Hepatocyte (in vitro differentiated cells): ENCODE results near the gene WT1. TPM values are rescaled to one million over a fixed set of nuclear protein-coding genes. Genes with fewer than 3 reads are reported as not detected.
A peak's percentile ranks its signal among the peaks of the same experiment; 100 is the strongest.

Experiments used
- DNase-seq: peaks from one replicate; pipeline ENCODE4 v3.0.0-alpha.2; 2016; ENCODE audit warnings: low spot score
- H2AFZ ChIP-seq: fragments of 200-600 bp; sonication (generic); 2 replicates; pipeline ENCODE4 v1.6.0; 2016; ENCODE audit warnings: antibody characterized with exemption, mild to moderate bottlenecking
- H3K27ac ChIP-seq: fragments of 200-600 bp; sonication (generic); 2 replicates; pipeline ENCODE4 v1.5.1; 2016; ENCODE audit warnings: mild to moderate bottlenecking
- H3K27me3 ChIP-seq: fragments of 200-600 bp; sonication (generic); 2 replicates; pipeline ENCODE4 v1.6.1; 2016
- H3K36me3 ChIP-seq: fragments of 200-600 bp; sonication (generic); replicated peaks from 2 replicates; pipeline ENCODE4 v1.5.1; 2016; ENCODE audit warnings: low read depth; ENCODE audit not compliant: insufficient read depth
- H3K4me1 ChIP-seq: fragments of 200-600 bp; sonication (generic); 2 replicates; pipeline ENCODE4 v1.5.1; 2016; ENCODE audit warnings: mild to moderate bottlenecking, moderate library complexity; ENCODE audit not compliant: insufficient read depth
- H3K4me2 ChIP-seq: fragments of 200-600 bp; sonication (generic); 2 replicates; pipeline ENCODE4 v1.6.0; 2016
- H3K4me3 ChIP-seq: fragments of 200-600 bp; sonication (generic); 2 replicates; pipeline ENCODE4 v1.5.1; 2016; ENCODE audit warnings: mild to moderate bottlenecking
- H3K79me2 ChIP-seq: fragments of 200-600 bp; sonication (generic); 2 replicates; pipeline ENCODE4 v1.6.0; 2017; ENCODE audit warnings: mild to moderate bottlenecking
- H3K9me2 ChIP-seq: fragments of 200-600 bp; sonication (generic); replicated peaks from 2 replicates; pipeline ENCODE4 v1.6.0; 2017; ENCODE audit warnings: mild to moderate bottlenecking; ENCODE audit not compliant: insufficient read depth
- H3K9me3 ChIP-seq: fragments of 200-600 bp; sonication (generic); 2 replicates; pipeline ENCODE4 v1.5.1; 2016; ENCODE audit warnings: low read depth, mild to moderate bottlenecking
- H4K20me1 ChIP-seq: fragments of 200-600 bp; sonication (generic); 2 replicates; pipeline ENCODE4 v1.6.0; 2016; ENCODE audit warnings: mild to moderate bottlenecking; ENCODE audit not compliant: insufficient read depth, poor library complexity, severe bottlenecking
- CTCF ChIP-seq: fragments of 200-600 bp; sonication (generic); IDR thresholded peaks from 2 replicates; pipeline ENCODE4 v1.5.1; 2016; ENCODE audit warnings: antibody characterized with exemption, mild to moderate bottlenecking; ENCODE audit not compliant: poor library complexity
- EZH2 ChIP-seq: fragments of 200-600 bp; sonication (generic); IDR thresholded peaks from 2 replicates; pipeline ENCODE4 v1.6.1; 2016; ENCODE audit warnings: antibody characterized with exemption, mild to moderate bottlenecking, borderline replicate concordance
- EZH2phosphoT487 ChIP-seq: fragments of 200-600 bp; sonication (generic); IDR thresholded peaks from one replicate; pipeline ENCODE4 v1.6.1; 2018; ENCODE audit warnings: antibody characterized with exemption, mild to moderate bottlenecking, low read depth, moderate library complexity; ENCODE audit not compliant: unreplicated experiment, severe bottlenecking
- WGBS: methylation state at CpG from one replicate; pipeline ENCODE4 v1.1.6; 2016; ENCODE audit warnings: low lambda C conversion rate; ENCODE audit errors: missing lambda C conversion rate; 5-methylcytosine and 5-hydroxymethylcytosine counted together
- polyA plus RNA-seq: library from polyadenylated mRNA; unstranded; fragments of >200 nt; fragmentation: Nextera tagmentation; extraction: Ambion mirVana; gene quantifications from 2 replicates; pipeline ENCODE4 v1.2.1, GENCODE V29; 2016
- total RNA-seq: library from RNA; depleted of rRNA; stranded (reverse); fragments of >200 nt; gene quantifications from 2 replicates; pipeline ENCODE4 v1.2.3, GENCODE V29; 2014

The WT1 gene
- total and polyA plus RNA-seq, 2 experiments from 2014 or later, result 0.37 to 0.47 TPM

GRCh38 chr11:32400196-32400595 lies 35.1 kb downstream of the WT1 start:
- Histone ChIP-seq H3K4me3 (no peak overlapping the region), H4K20me1 (no peaks in the 10 kb centered on the region), H3K9me3 (no peaks in the 10 kb centered on the region), H3K79me2 (no peaks in the 10 kb centered on the region), H3K4me1 (no peaks in the 10 kb centered on the region), H3K9me2 (no peaks in the 10 kb centered on the region), H3K27me3 (peaks cover 9% of the 10 kb centered on the region), H2AFZ (no peak overlapping the region), H3K36me3 (no peaks in the 10 kb centered on the region), H3K27ac (no peak overlapping the region), H3K4me2 (peak overlapping the region; percentile 41)
- TF ChIP-seq CTCF (no peak), EZH2 (no peak), EZH2phosphoT487 (no peak)
- peak; percentile 43 for DNase-seq
- WGBS, result 35% methylated on average over 16 of the region's 16 CpGs

GRCh38 chr11:32396991-32397390 lies 38.3 kb downstream of the WT1 start:
- H3K79me2 ChIP-seq, result no peaks in the 10 kb centered on the region
- H3K4me3 ChIP-seq, result no peak overlapping the region
- 77% methylated on average over 4 of the region's 4 CpGs for WGBS
- no peak for DNase-seq
- no peaks in the 10 kb centered on the region for H3K9me2 ChIP-seq
- no peak overlapping the region for H2AFZ ChIP-seq
- H3K27me3 ChIP-seq, result peaks cover 8% of the 10 kb centered on the region
- no peaks in the 10 kb centered on the region for H3K4me1 ChIP-seq
- no peak overlapping the region for H3K27ac ChIP-seq
- H3K36me3 ChIP-seq, result no peaks in the 10 kb centered on the region
- TF ChIP-seq EZH2 (no peak), CTCF (no peak), EZH2phosphoT487 (no peak)
- no peak overlapping the region for H3K4me2 ChIP-seq
- no peaks in the 10 kb centered on the region for H4K20me1 ChIP-seq
- H3K9me3 ChIP-seq, result no peaks in the 10 kb centered on the region

GRCh38 chr11:32396331-32396730 lies 39.0 kb downstream of the WT1 start:
- WGBS, result 88% methylated on average over 7 of the region's 7 CpGs
- no peak for DNase-seq
- no peak overlapping the region for H3K4me3 ChIP-seq
- no peaks in the 10 kb centered on the region for H3K9me3 ChIP-seq
- H3K27me3 ChIP-seq, result peaks cover 8% of the 10 kb centered on the region
- TF ChIP-seq EZH2phosphoT487 (no peak), CTCF (no peak), EZH2 (no peak)
- H3K27ac ChIP-seq, result no peak overlapping the region
- H3K79me2 ChIP-seq, result no peaks in the 10 kb centered on the region
- H3K4me1 ChIP-seq, result no peaks in the 10 kb centered on the region
- no peaks in the 10 kb centered on the region for H3K9me2 ChIP-seq
- H2AFZ ChIP-seq, result no peak overlapping the region
- no peaks in the 10 kb centered on the region for H4K20me1 ChIP-seq
- H3K36me3 ChIP-seq, result no peaks in the 10 kb centered on the region
- H3K4me2 ChIP-seq, result no peak overlapping the region

- no peaks in the 10 kb centered on the region for H3K9me2 ChIP-seq
- no peak for TF ChIP-seq EZH2phosphoT487
- TF ChIP-seq EZH2, result no peak
- no peak for TF ChIP-seq CTCF
- WGBS, result 69% methylated on average over 4 of the region's 4 CpGs
- H4K20me1 ChIP-seq, result no peaks in the 10 kb centered on the region
- no peaks in the 10 kb centered on the region for H3K4me1 ChIP-seq
- no peaks in the 10 kb centered on the region for H3K79me2 ChIP-seq
- H3K4me2 ChIP-seq, result no peak overlapping the region
- H2AFZ ChIP-seq, result no peak overlapping the region
- peaks cover 8% of the 10 kb centered on the region for H3K27me3 ChIP-seq
- no peak overlapping the region for H3K4me3 ChIP-seq
- H3K27ac ChIP-seq, result no peak overlapping the region
- no peak for DNase-seq
- no peaks in the 10 kb centered on the region for H3K36me3 ChIP-seq
- H3K9me3 ChIP-seq, result no peaks in the 10 kb centered on the region
Observed at GRCh38 chr11:32395127-32395526, 40.2 kb downstream of the WT1 start.
